Fibroblast of pulmonary artery (primary cell): ENCODE measurements around the gene TRAPPC4.
A peak's percentile ranks its signal among the peaks of the same experiment; 100 is the strongest.
"Not testable (repeated sequence)": the region's sequence is repeated elsewhere in the genome, so short reads cannot be mapped to it uniquely, and the experiment has no call there.

Experiments used
- DNase-seq: peaks from one replicate; pipeline ENCODE4 v3.0.0-alpha.2; 2010; ENCODE audit warnings: low read depth
- H3K4me3 ChIP-seq: replicated peaks from 2 replicates; pipeline ENCODE4 v1.5.1; 2011; ENCODE audit warnings: low read depth, mild to moderate bottlenecking, control low read depth, low read length, moderate library complexity
- CTCF ChIP-seq: IDR thresholded peaks from 2 replicates; pipeline ENCODE4 v1.5.1; 2011; ENCODE audit warnings: mild to moderate bottlenecking, control low read depth, low read length, inconsistent platforms; ENCODE audit errors: missing control alignments

The TRAPPC4 gene

GRCh38 chr11:118980191-118980881, 38.2 kb upstream of the TRAPPC4 start:
- peak; percentile 14 for DNase-seq
- no peak for TF ChIP-seq CTCF
- no peak overlapping the region for H3K4me3 ChIP-seq

GRCh38 chr11:118984337-118984736, 34.2 kb upstream of the TRAPPC4 start:
- H3K4me3 ChIP-seq: not testable (repeated sequence)

GRCh38 chr11:118984825-118985224, 33.7 kb upstream of the TRAPPC4 start:
- H3K4me3 ChIP-seq: no peak overlapping the region
- no peak for TF ChIP-seq CTCF
- DNase-seq: no peak

More at GRCh38 chr11:118984337-118984736, 34.2 kb upstream of the TRAPPC4 start:
- DNase-seq: not testable (repeated sequence)

GRCh38 chr11:118988280-118988679, 30.3 kb upstream of the TRAPPC4 start:
- DNase-seq: no peak
- no peak for TF ChIP-seq CTCF
- no peak overlapping the region for H3K4me3 ChIP-seq

GRCh38 chr11:118991486-118992038, 27.0 kb upstream of the TRAPPC4 start:
- not testable (repeated sequence) for DNase-seq, H3K4me3 ChIP-seq

- peak overlapping the region; percentile 87 for H3K4me3 ChIP-seq
- peak; percentile 41 for DNase-seq
- peak; percentile 36 for TF ChIP-seq CTCF
Observed at GRCh38 chr11:118996926-118997626, 21.5 kb upstream of the TRAPPC4 start.

- peak within 1 kb of the TSS; percentile 87 for H3K4me3 ChIP-seq
- TF ChIP-seq CTCF: no peak
- peak; percentile 85 for DNase-seq
Observed at GRCh38 chr11:118997627-118998387, 20.8 kb upstream of the TRAPPC4 start, which contains the start of gene CENATAC. Gene CENATAC (plus strand): TSS chr11:118998138. CDS start chr11:118998198, 60 bp downstream.
